ENCODE measurements around the gene SH3RF3.

Gene SH3RF3

DNA sequence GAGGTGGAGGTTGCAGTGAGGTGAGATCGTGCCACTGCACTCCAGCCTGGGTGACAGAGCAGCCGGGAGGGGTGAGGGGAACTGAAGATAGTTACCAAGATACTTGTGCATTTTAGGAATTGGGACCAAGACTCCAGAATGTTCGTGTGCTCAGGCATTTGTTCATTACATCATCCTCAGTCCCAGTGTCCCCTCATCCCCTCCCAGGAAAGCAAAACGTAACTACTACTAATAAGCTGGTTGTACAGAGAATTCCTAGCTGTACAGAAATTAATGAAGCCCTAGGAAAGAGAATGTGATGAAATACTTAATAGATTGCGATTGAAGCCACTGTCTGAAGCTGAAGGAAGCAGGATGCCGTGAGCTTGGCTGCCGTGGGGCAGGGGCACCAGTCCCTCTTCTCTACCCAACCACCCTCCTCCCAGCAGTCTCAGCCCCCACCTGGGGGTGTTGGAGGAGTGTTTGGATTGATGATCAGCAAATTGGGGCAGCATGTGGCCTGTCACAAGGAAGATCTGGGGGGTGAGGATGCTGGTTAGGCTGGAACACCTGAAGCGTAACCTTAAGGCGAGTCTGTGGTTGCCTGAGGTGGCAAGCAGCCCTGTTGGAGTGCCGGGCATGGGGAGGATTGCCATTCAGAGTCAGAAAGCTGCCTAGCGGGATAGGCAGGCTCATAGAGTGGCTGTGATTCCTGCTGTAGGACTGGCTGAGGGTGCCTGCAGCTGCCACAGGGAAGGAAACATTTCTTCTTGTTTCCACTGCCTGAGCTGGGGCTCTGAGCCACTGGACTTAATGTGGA, 140.9 kb downstream of the SH3RF3 start:
- DNase-seq: no peak

DNA sequence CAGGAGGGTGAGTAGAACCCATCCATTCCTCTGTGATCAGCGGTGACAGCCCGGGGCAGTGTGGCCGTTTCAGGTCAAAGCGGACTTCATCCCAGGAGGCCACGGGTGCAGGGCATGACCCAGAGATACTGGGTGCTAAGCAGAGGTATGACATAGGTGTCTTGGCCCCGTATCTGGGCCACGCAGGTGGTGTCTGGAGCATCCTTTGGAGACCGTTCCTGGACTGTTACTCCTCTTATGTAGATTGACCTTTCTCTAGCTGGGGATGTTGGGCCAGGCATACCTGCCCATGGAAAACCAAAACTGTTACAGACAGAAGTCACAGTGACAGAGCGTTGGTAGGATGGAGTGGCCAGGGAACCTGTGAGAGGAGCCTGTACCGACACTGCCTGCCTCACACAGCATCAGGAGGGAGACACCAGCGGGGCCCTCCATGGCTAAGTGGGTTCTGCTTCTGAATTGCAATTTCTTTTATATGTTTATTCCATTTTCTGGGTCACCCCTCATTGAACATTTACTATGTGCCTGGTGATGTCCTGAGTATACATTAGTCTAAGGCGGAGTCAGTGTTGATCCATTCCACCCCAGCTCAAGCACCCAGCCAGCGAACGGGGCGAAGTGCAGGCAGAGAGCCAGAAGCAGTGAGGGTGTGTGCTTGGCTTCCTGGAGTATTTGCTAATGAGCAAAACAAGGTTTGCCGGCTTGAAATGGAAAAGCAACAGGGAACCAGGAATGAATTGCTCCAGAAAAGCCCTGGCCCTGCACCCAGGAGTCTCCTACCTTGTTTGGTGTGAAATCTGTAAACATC, 141.7 kb downstream of the SH3RF3 start:
- DNase-seq: no peak

DNA sequence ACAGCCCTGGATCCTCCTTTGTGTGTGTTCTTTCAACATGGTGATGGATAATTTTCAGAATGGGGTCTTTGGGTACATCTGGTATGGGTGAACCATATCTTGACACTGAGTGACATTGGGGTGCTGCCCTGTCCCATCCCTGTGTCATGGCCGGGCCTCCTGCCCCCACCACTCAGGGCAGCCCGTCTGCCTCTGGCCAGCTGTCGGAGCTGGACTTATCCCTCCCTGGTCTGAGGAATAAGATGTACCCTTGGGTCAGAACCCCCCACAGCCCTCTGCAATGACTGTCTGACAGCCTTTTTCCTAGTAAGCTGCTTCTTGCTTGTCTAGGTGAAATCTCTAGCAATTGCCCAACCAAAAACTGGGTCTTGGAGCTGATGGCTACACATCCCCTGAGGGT, 142.9 kb downstream of the SH3RF3 start:
- no peak for DNase-seq

DNA sequence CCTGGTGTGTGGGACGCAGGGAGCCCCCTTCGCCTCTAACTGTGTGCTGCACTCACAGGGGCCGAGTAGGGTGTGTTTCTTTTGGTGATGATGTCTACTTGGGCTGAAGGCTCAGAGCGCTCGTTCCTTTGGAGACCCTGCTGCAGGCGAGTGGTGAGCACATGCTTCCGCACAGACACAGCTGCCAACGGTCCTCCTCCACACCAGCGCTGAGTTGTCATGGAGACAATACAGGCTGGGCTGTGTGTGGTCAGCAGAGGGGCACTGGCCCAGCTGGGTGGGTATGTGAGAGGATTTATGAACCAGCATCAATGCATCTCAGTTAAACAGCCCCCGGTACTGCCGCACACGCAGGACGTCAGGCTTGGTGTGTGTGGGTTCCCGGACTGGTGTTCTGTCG, 143.5 kb downstream of the SH3RF3 start:
- DNase-seq: no peak

DNA sequence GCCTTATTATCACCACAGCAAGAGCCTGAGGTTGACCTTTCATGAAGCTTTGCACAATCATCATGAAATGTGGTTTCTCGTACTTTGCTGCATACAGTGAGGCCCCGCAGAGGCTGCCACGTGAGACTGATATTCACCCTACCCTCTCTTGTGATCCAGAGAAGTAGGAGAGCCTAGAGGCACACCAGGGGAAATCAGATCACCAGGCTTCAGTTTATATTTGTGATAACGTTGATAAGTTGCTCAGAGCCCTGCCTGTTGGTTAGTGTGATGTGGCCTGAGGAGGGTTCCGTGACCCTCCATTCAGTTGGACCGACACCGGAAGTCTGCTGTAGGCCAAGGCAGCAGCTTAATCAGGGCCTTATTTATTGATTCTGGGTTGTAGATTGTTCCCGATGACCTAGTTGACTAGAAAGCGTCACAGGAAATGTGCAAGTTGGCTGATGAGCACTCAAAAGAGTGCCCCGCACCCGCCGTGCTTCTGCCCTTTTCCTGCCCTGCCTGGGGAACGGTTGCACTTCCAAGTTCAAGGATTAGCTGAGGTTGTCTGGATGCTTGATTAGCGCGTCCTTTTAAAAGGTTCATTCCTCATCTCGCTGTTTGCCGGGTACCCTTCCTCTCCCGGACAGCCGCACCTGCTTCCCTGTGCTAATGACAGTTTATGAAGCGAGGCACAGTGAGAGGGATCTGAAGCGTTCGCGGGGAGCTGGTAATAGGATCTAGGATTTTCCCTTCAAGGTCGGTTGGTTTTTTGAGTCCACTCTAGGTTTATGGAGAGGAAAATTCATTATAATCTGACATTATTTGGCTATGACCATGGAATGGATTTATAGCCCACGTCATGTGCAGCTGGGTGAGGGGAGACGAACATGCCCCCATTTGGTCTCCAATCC, 146.4 kb downstream of the SH3RF3 start:
- no peak for DNase-seq

DNA sequence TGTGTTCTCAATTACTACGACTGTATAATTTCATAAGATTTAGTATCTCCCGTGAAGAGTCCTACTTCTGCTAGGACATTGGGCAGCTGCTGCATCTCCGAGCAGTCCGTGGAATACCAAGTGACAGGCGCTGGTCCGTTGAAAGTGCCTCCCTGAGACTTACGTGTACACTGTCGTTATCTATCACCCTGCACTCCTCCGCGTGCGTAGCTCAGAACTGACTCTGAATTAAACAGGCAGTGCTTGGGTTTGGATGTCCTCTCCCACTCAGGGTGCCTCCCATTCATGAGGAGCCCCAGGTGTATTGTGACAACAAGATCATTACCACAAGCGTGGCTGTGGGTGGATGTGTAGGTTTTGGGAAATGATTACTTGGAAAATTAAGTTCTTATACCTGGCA, 148.4 kb downstream of the SH3RF3 start:
- DNase-seq: no peak

DNA sequence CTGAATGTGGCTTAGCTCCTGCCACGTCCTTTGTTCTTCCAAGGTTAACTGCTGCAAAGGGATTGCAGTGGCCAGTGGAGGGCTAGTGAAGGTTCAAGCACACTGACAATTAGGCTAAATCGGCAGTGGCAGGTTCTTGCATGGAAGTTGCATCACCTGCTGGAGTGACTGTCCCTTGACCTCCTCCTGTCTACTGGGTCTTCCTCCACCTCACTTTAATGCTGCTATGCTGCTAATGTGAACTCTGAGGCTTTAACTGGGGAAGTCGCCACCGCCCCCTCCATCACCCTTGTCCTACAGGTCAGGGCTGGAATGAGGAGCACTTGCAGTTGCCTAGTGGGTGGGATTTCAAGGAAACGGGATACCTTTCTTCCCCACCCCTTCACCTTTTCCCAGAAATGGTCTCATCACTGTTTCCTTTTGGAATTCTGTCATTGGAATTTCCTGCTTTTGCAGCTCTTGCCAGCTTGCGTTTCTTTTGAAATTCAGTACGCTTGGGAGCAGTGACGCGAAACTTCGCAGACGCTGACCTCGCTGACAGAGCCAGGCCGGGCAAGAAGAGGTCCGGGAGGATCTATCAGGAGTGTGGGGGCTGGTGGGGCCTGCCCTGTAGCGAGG, 150.3 kb downstream of the SH3RF3 start:
- DNase-seq: no peak

DNA sequence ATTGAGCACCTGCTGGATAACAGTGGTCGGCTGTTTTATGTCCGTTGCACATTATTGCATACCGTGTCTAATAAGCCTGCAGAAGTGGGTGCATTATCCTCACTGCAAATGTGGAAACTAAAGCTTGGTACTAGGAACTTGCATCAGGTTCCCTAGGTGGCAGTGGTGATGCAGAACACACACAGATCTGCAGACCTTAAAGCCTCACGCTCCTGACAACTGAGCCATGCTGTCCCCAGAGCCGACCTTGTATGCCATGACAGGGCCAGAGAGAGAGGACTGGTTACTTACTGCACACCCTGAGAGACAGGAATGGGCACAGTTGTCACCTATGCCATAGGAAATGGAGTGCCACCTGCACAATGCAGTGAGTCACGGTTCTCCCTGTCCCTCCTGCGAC, 151.8 kb downstream of the SH3RF3 start:
- no peak for DNase-seq

DNA sequence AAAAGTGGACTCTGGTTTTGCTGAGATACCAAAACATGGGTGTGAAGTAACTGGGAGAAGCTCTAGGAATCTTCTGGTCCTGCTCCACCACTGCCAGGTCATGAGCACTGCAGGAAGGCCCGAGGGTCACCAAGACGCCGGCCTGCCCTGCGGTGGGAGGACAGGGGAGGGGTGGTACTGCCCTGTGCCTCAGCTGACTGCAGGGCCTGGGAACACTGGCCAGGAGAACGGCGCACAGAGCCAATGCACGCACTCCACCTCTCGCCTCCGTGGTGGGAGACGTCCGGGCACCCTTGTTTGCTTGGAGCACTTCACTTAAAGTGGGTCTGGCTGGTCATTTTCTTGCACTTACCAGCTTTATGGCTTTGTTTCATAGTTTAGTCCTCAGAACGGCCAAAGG, 153.4 kb downstream of the SH3RF3 start:
- no peak for DNase-seq

DNA sequence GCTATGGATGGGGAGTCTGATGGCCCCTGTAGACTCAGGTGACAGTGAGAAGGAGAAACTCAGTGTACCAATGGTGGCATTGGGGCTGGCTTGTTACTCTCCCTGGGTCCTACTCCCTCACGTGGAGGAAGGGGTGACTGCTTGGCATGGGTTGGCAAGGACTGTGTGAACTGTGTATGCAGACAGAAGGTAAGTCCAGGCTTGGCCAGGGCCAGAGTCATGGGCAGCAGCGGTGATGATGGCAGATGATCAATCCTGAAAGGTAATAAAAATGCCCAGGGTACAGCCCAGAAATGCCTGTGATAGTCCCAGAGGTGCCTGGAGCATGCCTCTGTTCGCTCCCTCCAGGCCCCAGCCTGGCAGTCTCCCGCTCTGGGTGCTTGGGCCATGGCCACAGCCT, 153.9 kb downstream of the SH3RF3 start:
- no peak for DNase-seq

DNA sequence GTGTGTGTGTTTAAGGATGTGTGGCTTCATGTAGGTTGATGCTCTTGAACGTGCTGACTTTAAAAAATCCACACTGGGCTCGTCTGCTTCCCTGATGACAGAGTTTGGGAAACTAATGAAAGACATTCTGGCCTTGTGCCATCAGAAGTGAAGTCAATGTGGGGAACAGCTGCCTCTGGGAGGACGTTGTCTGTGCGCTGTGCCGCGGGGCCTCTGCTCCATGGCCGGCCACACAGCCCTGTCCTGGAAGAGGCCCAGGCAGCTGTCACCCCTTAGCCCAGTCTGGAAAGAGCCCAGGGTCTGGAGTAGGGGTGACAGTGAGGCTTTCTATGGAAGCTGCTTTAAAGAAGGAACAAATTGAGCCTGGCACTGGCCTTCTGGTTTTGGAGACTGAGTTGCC, 155.8 kb downstream of the SH3RF3 start:
- DNase-seq: no peak

DNA sequence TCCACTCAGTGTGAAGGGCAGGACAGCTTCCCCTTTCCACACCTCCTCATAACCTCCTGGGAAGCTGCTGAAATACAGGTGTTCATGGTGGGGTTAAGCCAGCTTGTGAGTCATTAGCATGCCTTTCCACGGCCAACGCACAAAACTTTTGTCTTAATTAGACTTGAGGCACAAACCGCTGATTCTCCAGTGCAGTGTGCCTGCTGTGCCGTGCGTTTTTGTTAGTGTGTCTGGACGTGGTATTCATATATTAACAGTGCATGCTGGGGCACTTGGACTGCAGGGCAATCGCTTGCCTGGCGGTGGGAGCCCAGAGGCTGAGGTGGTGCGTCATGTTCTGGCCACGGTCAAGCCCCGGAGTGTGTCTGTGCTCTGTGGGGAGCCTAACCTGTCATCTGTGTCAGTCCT, 156.2 kb downstream of the SH3RF3 start:
- DNase-seq: no peak

DNA sequence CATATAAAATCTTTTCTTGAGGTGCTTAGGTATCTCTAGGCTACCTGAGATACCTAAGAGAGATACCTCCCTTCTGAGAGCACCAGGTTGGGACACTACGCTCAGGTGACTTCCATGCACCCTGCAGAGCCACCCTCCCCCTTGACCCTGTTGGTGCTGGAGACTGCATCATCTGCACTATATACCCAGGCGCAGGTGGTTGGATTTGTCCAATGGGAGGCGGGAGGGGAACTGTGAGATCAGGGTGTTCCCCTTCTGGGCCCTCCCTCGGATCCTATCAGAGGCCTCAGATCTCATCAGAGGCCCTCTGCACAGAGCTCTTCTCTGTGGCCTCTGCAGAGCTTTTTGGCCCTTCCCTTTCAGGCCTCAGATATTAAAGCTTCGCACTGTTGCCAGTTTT, 158.4 kb downstream of the SH3RF3 start:
- no peak for DNase-seq

DNA sequence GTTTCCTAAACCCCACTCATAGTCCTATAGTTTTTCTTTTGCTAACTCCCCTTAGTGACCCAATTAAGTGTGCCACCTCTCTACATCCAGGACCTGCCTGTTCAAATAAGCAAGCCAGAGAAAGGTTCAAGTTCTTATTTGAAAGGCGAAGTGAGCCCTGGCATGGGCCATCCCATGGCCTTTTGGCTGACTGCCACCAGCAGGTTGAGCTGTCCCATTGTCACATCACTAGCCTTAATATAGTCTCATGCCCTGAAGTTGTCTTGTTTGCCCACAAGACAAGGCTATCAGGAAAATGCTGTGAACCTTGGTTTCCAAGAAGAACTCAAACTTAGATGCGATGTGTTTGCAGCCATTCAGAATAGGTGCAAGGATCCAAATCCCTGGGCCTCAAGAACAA, 158.8 kb downstream of the SH3RF3 start:
- DNase-seq: no peak

DNA sequence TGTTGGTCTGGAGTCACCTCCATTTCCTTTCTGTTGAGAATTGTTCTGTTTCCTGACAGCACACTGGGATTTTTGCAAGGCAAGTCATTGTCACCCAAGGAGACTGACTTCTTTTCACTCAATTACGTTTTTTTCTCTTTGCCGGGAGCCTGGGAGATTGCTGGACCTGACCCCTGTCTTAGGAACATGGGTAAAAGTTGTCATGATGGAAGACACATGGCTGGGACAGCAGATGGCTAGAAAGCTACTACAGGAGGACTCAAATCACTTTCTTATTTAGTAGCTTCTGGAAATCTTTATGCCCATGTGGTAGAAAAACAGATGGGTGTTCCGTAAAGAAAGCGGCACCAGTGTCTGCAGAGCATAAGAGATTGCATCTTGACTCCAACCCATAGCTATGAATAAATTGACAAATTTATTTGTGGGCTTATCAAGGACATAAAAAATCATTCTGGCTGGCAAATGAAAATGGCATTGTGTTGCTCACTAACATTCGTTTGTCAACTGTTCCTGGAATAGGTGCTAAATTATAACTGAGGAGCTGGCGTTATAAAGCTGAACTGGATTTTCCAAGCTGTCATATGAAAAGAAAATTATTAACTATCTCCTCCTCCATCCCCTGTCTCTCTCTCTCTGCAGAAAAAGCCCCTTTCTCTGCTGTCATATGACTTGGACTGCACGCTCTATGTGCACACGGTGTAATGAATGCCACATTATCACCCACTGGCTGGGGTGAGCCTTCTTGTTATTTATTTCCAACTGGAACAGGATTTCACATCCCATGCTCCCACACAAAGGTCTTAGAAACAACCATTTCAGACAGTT, 159.8 kb downstream of the SH3RF3 start:
- DNase-seq: no peak

DNA sequence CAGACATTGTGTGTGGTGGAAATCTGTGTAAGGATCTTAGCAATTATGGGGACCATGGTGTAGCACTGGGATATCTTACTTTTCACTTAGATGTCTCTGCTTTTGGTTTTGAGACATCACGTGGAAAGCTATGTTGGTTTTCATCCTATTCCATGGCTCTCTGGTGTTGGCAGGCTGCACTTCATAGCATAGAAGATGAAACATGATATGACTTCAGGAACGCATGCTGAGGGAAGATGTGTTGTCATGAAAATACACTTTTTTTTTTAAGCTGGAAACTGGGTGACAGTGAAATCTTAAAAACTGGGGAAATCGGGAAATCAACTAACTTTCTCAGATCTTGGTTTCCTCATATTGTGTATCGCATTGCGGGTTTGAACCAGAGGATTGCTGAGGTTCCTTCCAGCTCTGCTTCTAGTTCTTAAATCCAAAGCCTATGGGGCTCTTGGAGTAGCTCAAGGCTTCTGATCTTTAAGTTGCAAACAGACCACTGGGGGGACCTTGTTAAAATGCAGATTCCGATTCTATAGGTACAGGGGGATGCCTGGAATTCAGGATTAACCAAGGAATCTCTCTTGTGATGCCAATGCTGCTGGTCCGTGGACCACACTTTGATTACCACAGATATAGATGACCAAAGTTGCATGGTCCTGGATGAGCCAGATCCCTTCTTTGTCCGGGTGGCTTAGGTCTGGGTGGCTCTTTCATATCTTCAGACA, 160.7 kb downstream of the SH3RF3 start:
- DNase-seq: no peak

DNA sequence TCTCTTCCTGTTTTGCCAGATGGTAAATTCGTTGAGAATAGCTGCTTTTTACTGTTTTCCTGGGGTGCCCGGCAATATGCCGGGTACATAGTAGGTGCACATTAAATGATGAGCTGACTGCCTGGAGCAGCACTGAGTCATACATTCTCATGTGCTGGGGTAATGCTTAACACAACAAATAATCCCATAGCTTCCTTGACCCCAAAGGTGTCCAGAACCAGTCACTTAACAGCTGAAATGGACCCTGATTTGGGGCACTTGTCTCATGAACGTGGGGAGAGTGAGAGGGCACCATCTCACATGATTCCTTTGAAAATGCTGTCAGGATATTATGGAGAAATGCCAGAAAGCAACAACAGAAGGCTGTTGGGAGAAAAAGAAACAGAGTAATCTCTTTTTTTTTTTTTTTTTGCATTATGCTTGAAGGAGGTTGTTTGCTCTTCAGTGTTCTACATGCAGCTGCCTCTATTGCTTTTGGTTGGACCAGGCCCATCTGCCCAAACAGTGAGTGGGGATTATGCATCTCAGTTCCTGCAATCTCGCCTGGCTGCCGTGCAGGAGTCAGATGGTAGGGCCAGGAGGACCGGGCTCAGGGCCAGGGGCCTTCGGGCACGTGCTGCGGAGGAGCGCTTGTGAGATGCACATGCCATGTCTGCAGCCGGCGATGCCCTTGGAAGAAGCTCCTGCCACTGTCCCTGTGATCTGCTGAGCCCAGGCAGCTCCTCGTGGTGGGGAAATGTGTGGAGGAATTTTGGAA, 162.1 kb downstream of the SH3RF3 start:
- DNase-seq: no peak

DNA sequence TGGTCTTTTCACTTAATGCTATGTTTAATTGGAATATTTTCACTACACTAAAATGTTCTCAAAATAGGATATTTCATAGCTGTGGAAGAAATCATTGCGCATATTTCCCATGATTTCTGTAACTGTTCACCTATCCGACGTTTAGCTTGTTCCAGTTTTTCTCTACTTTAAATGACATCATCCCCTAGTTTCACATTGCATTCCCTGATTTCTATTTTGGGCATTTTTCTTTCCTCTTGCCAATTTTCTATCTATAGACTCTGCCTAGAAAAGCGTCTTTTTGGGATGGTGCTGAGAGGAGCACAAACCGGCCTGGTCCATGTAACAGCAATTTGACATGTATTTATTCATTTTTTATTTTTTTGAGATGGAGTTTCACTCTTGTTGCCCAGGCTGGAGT, 163.4 kb downstream of the SH3RF3 start:
- no peak for DNase-seq

DNA sequence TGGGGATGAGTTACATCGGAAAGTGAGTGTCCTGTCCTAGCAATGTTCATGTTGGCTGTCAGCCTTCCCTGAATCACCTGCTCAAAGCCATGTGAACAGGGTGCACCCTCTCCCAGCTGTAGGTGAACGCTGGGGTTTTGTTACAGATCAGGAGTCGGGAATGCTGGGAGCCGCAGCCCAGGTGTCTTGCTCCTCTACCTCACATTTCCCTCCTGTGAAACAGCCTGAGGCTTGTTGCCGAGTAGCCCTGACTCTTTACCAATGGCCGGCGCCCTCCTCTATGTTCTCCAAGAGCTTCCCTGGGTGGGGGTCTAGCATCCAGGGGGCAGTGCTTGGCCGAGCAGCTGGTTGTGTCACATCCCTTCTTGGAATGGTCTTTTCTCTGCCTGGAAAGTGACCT, 164.7 kb downstream of the SH3RF3 start:
- no peak for DNase-seq

DNA sequence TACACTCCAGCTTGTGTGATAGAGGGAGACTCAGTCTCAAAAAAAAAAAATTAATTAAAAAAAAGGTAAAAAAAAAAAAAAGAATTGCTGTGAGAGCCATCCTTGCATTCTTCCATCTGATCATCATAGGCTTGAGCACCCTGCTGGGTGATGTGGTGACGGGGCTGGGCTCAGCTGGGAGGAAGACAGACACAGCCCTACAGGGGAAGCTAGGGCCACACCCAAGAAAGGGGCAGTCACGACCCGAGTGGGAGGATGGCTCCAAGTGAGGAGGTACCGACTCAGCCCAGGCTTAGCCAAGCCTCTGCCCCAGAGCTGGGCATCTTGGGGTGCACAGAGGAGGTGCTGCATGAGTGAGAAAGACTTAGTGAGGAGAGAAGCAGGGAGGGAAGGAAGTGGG, 165.5 kb downstream of the SH3RF3 start:
- no peak for DNase-seq

All from activated CD4-positive, alpha-beta T cell treated with anti-CD3 and anti-CD28 coated beads, Interleukin-2, amount 50 U/mL, for 4 hours (primary cell).